ENCODE data around the gene CCR3.
A peak's percentile ranks its signal among the peaks of the same experiment; 100 is the strongest.

Gene CCR3

DNA sequence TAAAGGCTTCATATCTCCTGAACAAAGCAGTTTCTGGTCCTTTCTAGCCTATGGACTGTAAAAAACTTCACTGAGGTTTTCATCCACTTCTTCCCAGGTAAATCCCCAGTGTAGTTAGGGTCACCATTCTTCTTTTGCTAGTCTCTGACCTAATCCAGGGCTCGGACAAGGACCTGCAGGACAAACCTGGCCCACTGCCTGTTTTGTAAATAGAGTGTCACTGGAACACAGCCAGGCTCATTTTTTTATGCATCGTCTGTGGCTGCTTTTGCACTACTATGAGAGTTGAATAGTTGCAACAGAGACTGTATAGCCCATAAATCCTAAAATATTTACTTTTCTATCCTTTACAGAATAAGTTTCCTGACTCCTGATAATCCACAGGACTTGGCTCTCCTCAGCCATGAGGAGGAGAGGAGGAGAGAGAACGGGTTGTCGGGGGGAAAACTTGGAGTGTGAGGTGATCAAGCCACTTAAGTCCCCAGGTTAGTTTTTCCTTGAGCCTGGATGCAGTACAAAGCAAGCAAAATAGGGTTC is 29.0 kb downstream of the CCR3 start:
- no peaks in the 10 kb centered on the region; the same call in 1 of the 2 replicates for H3K36me3 ChIP-seq (ENCODE audit: control insufficient read depth, insufficient read depth, low read length)
- no peaks in the 10 kb centered on the region for H3K9me3 ChIP-seq (ENCODE audit: control insufficient read depth, insufficient read depth, low read length)
- H3K4me3 ChIP-seq (ENCODE audit: low read length): no peak overlapping the region
- no CpG with 5 or more reads among the region's 4 CpGs for WGBS (ENCODE audit: insufficient coverage, insufficient read length)
- no peak for DNase-seq (ENCODE audit: low read depth, low spot score)
- no peak overlapping the region for H3K27ac ChIP-seq (ENCODE audit: low read length)
- H3K27me3 ChIP-seq (ENCODE audit: control insufficient read depth, insufficient read depth, low read length): no peaks in the 10 kb centered on the region
- H3K4me1 ChIP-seq (ENCODE audit: control insufficient read depth, insufficient read depth, low read length): no peaks in the 10 kb centered on the region

DNA sequence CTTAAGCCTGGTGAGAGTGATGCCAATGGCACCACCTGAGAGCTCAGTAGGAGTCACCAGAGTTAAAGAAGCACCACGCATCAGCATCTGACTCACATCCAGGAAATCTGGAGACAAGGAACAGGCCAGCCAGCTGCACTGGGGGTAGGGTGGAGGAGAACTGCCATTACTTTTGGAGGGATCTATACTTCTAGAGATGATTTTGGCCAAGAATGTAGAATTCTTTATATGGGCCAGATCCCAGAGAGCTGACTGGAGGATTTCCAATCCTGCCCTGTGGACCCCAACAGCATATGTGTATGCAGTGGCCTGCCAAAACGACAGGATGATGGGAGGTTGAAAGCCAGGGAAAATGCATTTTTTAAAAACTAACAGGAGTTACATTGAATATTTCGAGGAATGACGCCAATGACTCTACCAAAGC is 29.8 kb downstream of the CCR3 start:
- H3K36me3 ChIP-seq (ENCODE audit: control insufficient read depth, insufficient read depth, low read length): no peaks in the 10 kb centered on the region; the same call in 1 of the 2 replicates
- no peak for DNase-seq (ENCODE audit: low read depth, low spot score)
- no peaks in the 10 kb centered on the region for H3K9me3 ChIP-seq (ENCODE audit: control insufficient read depth, insufficient read depth, low read length)
- H3K4me3 ChIP-seq (ENCODE audit: low read length): no peak overlapping the region
- no peaks in the 10 kb centered on the region for H3K4me1 ChIP-seq (ENCODE audit: control insufficient read depth, insufficient read depth, low read length)
- no peaks in the 10 kb centered on the region for H3K27me3 ChIP-seq (ENCODE audit: control insufficient read depth, insufficient read depth, low read length)
- no CpG with 5 or more reads among the region's 4 CpGs for WGBS (ENCODE audit: insufficient coverage, insufficient read length)
- H3K27ac ChIP-seq (ENCODE audit: low read length): no peak overlapping the region

DNA sequence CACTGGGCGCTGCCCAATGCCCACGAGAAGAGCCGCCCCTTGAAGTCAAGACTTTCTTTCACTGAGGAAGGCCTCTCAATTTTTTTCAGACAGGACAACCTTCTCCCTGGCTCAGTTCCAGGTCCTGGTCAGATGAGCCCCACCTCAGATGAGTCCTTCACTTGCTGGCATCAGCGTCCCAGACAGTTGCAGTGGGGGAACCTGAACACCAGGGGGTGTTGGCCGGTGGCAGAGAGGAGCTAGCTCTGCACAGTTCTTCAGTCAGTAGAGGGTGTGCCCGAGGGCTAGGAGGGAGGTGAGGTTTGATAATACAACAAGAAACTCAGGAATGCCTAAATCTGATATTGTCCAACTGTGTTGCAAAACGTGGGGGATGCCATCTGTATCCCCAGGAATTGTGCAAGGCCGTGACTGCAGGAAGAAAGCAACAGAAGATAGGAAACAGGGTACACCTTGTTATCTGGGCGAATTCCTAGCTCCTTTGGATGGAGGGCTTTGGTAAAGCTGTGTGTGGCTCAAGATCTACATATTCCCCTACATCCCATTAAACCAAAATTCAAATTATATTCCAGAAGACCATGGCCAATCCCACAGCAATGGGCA is 34.3 kb downstream of the CCR3 start:
- WGBS (ENCODE audit: insufficient coverage, insufficient read length): no CpG with 5 or more reads among the region's 9 CpGs
- Histone ChIP-seq H3K27ac (ENCODE audit: low read length) (no peak overlapping the region), H3K9me3 (ENCODE audit: control insufficient read depth, insufficient read depth, low read length) (no peaks in the 10 kb centered on the region; the same call in 1 of the 2 replicates), H3K36me3 (ENCODE audit: control insufficient read depth, insufficient read depth, low read length) (no peaks in the 10 kb centered on the region), H3K4me1 (ENCODE audit: control insufficient read depth, insufficient read depth, low read length) (no peaks in the 10 kb centered on the region), H3K27me3 (ENCODE audit: control insufficient read depth, insufficient read depth, low read length) (no peaks in the 10 kb centered on the region), H3K4me3 (ENCODE audit: low read length) (no peak overlapping the region)
- peak; percentile 25 for DNase-seq (ENCODE audit: low read depth, low spot score)

DNA sequence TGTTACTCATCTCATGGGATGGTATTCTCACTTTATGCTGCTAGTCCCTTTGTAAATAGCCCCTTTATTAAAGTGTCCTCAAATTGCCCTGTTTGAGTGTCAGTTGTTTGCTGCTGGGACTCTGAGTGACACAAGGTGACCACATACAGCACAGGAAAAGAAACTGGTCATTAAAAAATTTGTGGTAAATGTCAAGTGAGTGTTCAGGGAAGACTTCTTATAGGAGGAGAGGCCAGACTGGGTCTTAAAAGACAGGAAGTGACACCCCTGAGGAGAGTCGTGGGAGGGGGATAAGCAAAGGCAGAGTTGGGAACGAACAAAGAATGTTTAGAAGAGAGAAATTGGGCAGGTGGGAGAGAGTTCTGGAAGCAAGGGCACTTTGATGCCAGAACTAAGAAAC is 35.2 kb downstream of the CCR3 start:
- WGBS (ENCODE audit: insufficient coverage, insufficient read length): no CpG with 5 or more reads among the region's 2 CpGs
- H3K27ac ChIP-seq (ENCODE audit: low read length): no peak overlapping the region
- no peaks in the 10 kb centered on the region; the same call in 1 of the 2 replicates for H3K9me3 ChIP-seq (ENCODE audit: control insufficient read depth, insufficient read depth, low read length)
- DNase-seq (ENCODE audit: low read depth, low spot score): no peak
- no peaks in the 10 kb centered on the region for H3K36me3 ChIP-seq (ENCODE audit: control insufficient read depth, insufficient read depth, low read length)
- no peaks in the 10 kb centered on the region for H3K4me1 ChIP-seq (ENCODE audit: control insufficient read depth, insufficient read depth, low read length)
- no peak overlapping the region for H3K4me3 ChIP-seq (ENCODE audit: low read length)
- no peaks in the 10 kb centered on the region for H3K27me3 ChIP-seq (ENCODE audit: control insufficient read depth, insufficient read depth, low read length)

DNA sequence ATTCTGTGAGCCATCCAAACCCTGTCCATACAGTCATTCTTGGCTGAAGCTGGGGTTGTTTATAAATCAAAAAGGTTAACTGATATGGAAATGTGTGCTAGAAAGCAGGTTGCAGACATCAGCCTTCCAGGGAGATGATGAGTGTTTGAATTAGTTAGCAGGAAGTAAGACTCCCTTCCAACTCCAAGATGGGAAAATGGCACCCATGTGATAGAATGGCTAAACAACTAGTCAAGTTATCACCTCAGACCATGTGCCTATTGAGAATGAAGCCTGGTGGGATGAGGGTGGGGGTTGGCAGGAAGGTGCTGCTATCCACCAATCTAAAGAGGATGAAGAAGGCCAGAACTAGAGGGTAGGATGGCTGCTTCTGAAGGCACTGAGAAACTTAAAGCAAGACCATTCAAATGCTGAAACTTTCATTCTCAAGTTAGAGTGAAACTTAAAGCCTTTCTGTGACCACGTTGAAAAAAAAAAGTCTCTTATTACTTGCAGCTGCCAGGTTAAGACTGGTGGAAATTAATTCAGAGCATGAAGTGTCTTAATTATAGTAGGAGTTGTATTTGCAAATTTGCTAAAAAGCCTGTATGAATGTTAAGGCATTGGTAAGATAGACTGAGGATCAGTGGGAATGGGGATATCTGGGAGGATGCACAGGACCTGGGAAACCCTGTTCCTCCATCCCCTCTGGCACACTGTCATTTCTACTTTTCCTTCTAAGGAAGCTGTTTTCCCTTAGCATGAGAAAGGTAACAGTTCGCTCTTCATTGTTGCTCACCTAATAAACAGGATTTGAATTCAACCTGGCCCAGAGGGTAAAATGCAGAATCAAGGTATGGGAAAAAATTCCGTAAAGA is 36.8 kb downstream of the CCR3 start:
- WGBS (ENCODE audit: insufficient coverage, insufficient read length): no CpG with 5 or more reads among the region's 3 CpGs
- Histone ChIP-seq H3K4me3 (ENCODE audit: low read length) (no peak overlapping the region), H3K9me3 (ENCODE audit: control insufficient read depth, insufficient read depth, low read length) (no peaks in the 10 kb centered on the region; the same call in 1 of the 2 replicates), H3K4me1 (ENCODE audit: control insufficient read depth, insufficient read depth, low read length) (no peaks in the 10 kb centered on the region), H3K27me3 (ENCODE audit: control insufficient read depth, insufficient read depth, low read length) (no peaks in the 10 kb centered on the region), H3K27ac (ENCODE audit: low read length) (no peak overlapping the region), H3K36me3 (ENCODE audit: control insufficient read depth, insufficient read depth, low read length) (no peaks in the 10 kb centered on the region)
- DNase-seq (ENCODE audit: low read depth, low spot score): no peak

DNA sequence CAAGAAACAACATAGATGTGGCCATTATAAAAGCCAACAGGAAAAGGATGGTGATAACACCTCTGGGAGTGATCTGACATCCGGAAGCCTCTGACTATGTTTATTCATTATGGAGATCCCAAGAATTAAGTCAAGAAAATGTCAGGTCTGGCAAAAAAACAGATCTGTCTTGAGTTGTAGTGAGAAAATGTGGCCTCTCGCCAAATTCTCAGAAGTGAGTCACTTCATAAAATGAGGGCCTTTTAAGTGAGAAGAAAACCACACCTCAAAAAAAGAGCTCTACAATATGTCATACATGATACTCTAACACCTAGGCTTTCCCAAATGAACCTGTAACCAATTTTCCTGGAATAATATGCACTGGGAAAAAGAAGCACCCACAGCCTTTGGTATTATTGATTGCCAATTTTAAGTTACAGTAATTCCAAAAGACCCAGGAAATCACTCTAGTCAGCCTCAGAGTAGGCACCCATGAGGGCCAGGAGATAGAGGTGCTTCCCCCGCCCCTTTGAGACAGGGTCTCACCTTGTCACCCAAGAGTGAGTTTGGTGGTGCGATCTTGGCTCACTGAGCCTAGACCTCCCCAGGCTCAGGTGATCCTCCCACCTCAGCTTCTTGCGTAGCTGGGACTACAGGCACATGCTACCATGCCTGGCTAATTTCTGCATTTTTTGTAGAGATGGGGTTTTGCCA is 38.0 kb downstream of the CCR3 start:
- Histone ChIP-seq H3K27me3 (ENCODE audit: control insufficient read depth, insufficient read depth, low read length) (no peaks in the 10 kb centered on the region), H3K4me3 (ENCODE audit: low read length) (no peak overlapping the region), H3K9me3 (ENCODE audit: control insufficient read depth, insufficient read depth, low read length) (no peaks in the 10 kb centered on the region; the same call in 1 of the 2 replicates), H3K4me1 (ENCODE audit: control insufficient read depth, insufficient read depth, low read length) (no peaks in the 10 kb centered on the region), H3K36me3 (ENCODE audit: control insufficient read depth, insufficient read depth, low read length) (no peaks in the 10 kb centered on the region), H3K27ac (ENCODE audit: low read length) (no peak overlapping the region)
- DNase-seq (ENCODE audit: low read depth, low spot score): no peak
- no CpG with 5 or more reads among the region's 5 CpGs for WGBS (ENCODE audit: insufficient coverage, insufficient read length)

DNA sequence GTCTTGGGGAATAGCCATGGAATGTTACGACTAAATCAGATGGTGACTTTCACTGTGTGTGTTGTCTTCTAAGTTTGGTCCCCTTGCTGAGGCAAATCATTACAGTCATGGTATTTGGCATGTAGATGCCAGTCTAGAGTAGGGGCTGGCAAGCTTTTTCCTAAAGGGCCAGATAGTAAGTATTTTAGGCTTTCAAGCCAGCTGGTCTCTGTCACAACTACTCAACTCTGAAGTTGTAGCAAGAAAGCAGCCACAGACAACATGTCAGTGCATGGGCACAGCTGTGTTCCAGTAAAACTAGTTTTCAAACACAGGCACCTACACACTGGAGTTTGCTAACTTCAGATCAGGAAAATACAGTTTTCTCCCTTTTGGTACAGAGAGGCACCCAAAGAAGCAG is 39.3 kb downstream of the CCR3 start:
- no CpG with 5 or more reads among the region's 1 CpG for WGBS (ENCODE audit: insufficient coverage, insufficient read length)
- Histone ChIP-seq H3K27ac (ENCODE audit: low read length) (no peak overlapping the region), H3K36me3 (ENCODE audit: control insufficient read depth, insufficient read depth, low read length) (no peaks in the 10 kb centered on the region), H3K9me3 (ENCODE audit: control insufficient read depth, insufficient read depth, low read length) (no peaks in the 10 kb centered on the region; the same call in 1 of the 2 replicates), H3K4me3 (ENCODE audit: low read length) (no peak overlapping the region), H3K4me1 (ENCODE audit: control insufficient read depth, insufficient read depth, low read length) (no peaks in the 10 kb centered on the region), H3K27me3 (ENCODE audit: control insufficient read depth, insufficient read depth, low read length) (no peaks in the 10 kb centered on the region)
- DNase-seq (ENCODE audit: low read depth, low spot score): no peak

DNA sequence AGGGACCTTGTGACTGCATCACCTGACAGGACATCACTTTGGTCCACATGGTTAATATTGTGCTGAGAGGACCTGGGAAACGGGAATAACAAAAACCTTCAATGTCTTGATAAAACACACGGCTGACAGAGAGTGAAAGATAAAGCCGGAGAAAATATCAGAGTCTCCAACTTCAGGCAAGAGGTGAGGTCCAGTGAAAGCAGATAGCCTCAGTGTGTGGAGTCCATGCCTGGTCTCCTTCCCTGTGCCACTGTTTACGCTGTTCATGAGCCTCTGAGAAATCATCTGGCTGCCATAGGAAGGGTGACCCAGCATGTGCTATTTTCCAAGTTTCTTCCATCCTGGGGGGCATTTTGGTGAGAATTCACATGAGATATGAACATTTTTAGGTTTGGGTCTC is 39.8 kb downstream of the CCR3 start:
- Histone ChIP-seq H3K27ac (ENCODE audit: low read length) (no peak overlapping the region), H3K4me3 (ENCODE audit: low read length) (no peak overlapping the region), H3K4me1 (ENCODE audit: control insufficient read depth, insufficient read depth, low read length) (no peaks in the 10 kb centered on the region), H3K36me3 (ENCODE audit: control insufficient read depth, insufficient read depth, low read length) (no peaks in the 10 kb centered on the region), H3K27me3 (ENCODE audit: control insufficient read depth, insufficient read depth, low read length) (no peaks in the 10 kb centered on the region), H3K9me3 (ENCODE audit: control insufficient read depth, insufficient read depth, low read length) (no peaks in the 10 kb centered on the region; the same call in 1 of the 2 replicates)
- no CpG with 5 or more reads among the region's 4 CpGs for WGBS (ENCODE audit: insufficient coverage, insufficient read length)
- no peak for DNase-seq (ENCODE audit: low read depth, low spot score)

DNA sequence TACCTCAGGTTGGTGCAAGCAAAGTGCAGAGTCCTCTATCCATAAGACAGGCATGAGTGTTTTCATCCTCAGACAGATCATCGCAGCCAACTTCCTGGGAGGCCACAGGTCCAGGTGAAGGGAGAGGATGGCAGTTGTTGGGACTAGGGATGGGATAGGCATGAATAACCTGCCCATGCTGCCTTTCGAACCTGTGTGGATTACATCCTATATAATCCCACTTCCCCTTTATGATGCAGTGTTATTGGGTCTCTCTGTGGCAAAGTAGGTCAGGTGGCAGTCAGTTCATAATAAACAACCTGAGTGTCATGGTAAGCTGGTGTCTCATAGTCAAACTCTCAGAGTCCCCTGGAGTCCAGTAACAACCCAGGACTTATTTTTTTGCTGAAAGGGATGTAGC is 40.4 kb downstream of the CCR3 start:
- no peak overlapping the region for H3K27ac ChIP-seq (ENCODE audit: low read length)
- DNase-seq (ENCODE audit: low read depth, low spot score): no peak
- H3K4me3 ChIP-seq (ENCODE audit: low read length): no peak overlapping the region
- H3K9me3 ChIP-seq (ENCODE audit: control insufficient read depth, insufficient read depth, low read length): no peaks in the 10 kb centered on the region; the same call in 1 of the 2 replicates
- no peaks in the 10 kb centered on the region for H3K27me3 ChIP-seq (ENCODE audit: control insufficient read depth, insufficient read depth, low read length)
- WGBS (ENCODE audit: insufficient coverage, insufficient read length): no CpG with 5 or more reads among the region's 2 CpGs
- H3K36me3 ChIP-seq (ENCODE audit: control insufficient read depth, insufficient read depth, low read length): no peaks in the 10 kb centered on the region
- H3K4me1 ChIP-seq (ENCODE audit: control insufficient read depth, insufficient read depth, low read length): no peaks in the 10 kb centered on the region

DNA sequence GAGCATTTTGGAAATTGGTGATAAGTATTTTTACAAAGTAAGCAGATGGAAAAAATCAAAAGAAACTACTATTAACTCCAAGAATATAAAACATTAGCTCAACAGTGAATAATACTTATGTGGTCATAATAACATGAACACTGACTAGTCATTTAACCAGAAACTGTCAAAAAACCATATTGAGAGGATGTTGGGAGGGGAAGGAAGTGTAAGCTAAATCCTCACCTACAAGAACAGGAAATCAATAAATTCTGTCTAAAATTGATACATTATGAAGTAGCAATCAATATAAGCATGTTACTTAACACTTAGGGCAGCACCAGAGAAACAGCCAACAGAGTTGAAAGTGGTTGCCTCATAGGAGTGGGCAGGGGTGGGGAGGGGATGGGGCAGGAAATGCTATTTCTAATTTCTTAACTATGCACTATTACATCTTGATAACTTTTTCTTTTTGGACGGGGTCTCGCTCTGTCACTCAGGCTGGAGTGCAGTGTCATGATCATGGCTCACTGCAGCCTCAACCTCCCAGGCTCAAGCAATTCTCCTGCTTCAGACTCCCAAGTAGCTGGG is 41.7 kb downstream of the CCR3 start:
- Histone ChIP-seq H3K4me1 (ENCODE audit: control insufficient read depth, insufficient read depth, low read length) (no peaks in the 10 kb centered on the region), H3K9me3 (ENCODE audit: control insufficient read depth, insufficient read depth, low read length) (no peaks in the 10 kb centered on the region; the same call in 1 of the 2 replicates), H3K27ac (ENCODE audit: low read length) (no peak overlapping the region), H3K36me3 (ENCODE audit: control insufficient read depth, insufficient read depth, low read length) (no peaks in the 10 kb centered on the region), H3K4me3 (ENCODE audit: low read length) (no peak overlapping the region), H3K27me3 (ENCODE audit: control insufficient read depth, insufficient read depth, low read length) (no peaks in the 10 kb centered on the region; the same call in 1 of the 2 replicates)
- WGBS (ENCODE audit: insufficient coverage, insufficient read length): no CpG with 5 or more reads among the region's 2 CpGs
- no peak for DNase-seq (ENCODE audit: low read depth, low spot score)

Measured in iPS DF 6.9 (cell line).